Activated CD4-positive, alpha-beta T cell treated with anti-CD3 and anti-CD28 coated beads for 36 hours (primary cell): ENCODE data around the gene HTR5A. TPM values are rescaled to one million over a fixed set of nuclear protein-coding genes. Genes with fewer than 3 reads are reported as not detected.

Experiments
- ATAC-seq: fragments of 200-7000 bp; cut with Tn5 transposase; one replicate; pipeline ENCODE4 v1.10.0; 2021; ENCODE audit warnings: mild to moderate bottlenecking, moderate library complexity
- CTCF ChIA-PET: fragments of 350-600 bp; sonication (Branson Sonifier 250); formaldehyde crosslinking; loops from one replicate; lab custom pipeline; 2021; ENCODE audit warnings: antibody characterized with exemption; lab: Charles Lee
- POLR2A ChIA-PET: fragments of 350-600 bp; sonication (Branson Sonifier 250); formaldehyde crosslinking; loops from one replicate; lab custom pipeline; 2021; ENCODE audit warnings: antibody characterized with exemption, inconsistent platforms; lab: Charles Lee
- DNase-seq: peaks from one replicate; pipeline ENCODE4 v3.0.0-alpha.2; 2020
- H3K27ac Mint-ChIP-seq: one replicate; pipeline ENCODE4 v1.8.0; 2021; ENCODE audit warnings: mixed read lengths
- H3K27me3 Mint-ChIP-seq: one replicate; pipeline ENCODE4 v1.8.0; 2021; ENCODE audit warnings: mixed read lengths
- H3K36me3 Mint-ChIP-seq: one replicate; pipeline ENCODE4 v1.8.0; 2021; ENCODE audit warnings: low read depth, mixed read lengths
- H3K4me1 Mint-ChIP-seq: one replicate; pipeline ENCODE4 v1.8.0; 2021; ENCODE audit warnings: mixed read lengths
- H3K4me3 Mint-ChIP-seq: one replicate; pipeline ENCODE4 v1.8.0; 2021; ENCODE audit warnings: mild to moderate bottlenecking, moderate library complexity, mixed read lengths
- H3K9me3 Mint-ChIP-seq: one replicate; pipeline ENCODE4 v1.8.0; 2021; ENCODE audit warnings: low read depth, mixed read lengths
- intact Hi-C, 2 experiments: fragments of 100-400 bp; cut with DNase I in 1 of 2; cut with micrococcal nuclease in 1 of 2; formaldehyde crosslinking; loops; one replicate each; pipeline versions ENCODE4 v1.14.2 to v1.15.1; 2022 to 2024; cut with DNase I, micrococcal nuclease
- total RNA-seq, 2 experiments: library from RNA; stranded (reverse); gene quantifications; one replicate each; pipeline ENCODE4 v1.2.3, GENCODE V29; 2021

Gene HTR5A
- total RNA-seq, 2 experiments from 2014 or later: not detected

- intact Hi-C loops: no loop called here
- no peak for ATAC-seq
- no peak for DNase-seq
- no peaks in the 10 kb centered on the region for H3K4me1 Mint-ChIP-seq
- H3K27me3 Mint-ChIP-seq: peaks cover 17% of the 10 kb centered on the region
- H3K27ac Mint-ChIP-seq: no peak overlapping the region
- no peaks in the 10 kb centered on the region for H3K36me3 Mint-ChIP-seq
- POLR2A ChIA-PET: no interaction called here
- no peaks in the 10 kb centered on the region for H3K9me3 Mint-ChIP-seq
- CTCF ChIA-PET: interaction anchor here (0.7 kb wide), 1 partner anchor 31 kb away, joined by 3 read pairs; no protein-coding TSS in a partner anchor
- H3K4me3 Mint-ChIP-seq: no peak overlapping the region
Observed at GRCh38 chr7:155057076-155057475, 13.0 kb upstream of the HTR5A start.

GRCh38 chr7:155058896-155059295 lies 11.2 kb upstream of the HTR5A start:
- ChIA-PET CTCF (no interaction called here), POLR2A (no interaction called here)
- H3K27ac Mint-ChIP-seq: no peak overlapping the region
- H3K4me1 Mint-ChIP-seq: no peaks in the 10 kb centered on the region
- DNase-seq (no peak), ATAC-seq (no peak)
- no peak overlapping the region for H3K4me3 Mint-ChIP-seq
- intact Hi-C loops: no loop called here
- H3K27me3 Mint-ChIP-seq: peaks cover 18% of the 10 kb centered on the region
- H3K36me3 Mint-ChIP-seq: no peaks in the 10 kb centered on the region
- no peaks in the 10 kb centered on the region for H3K9me3 Mint-ChIP-seq

GRCh38 chr7:155059703-155060102 lies 10.4 kb upstream of the HTR5A start:
- Mint-ChIP-seq H3K27me3 (peaks cover 22% of the 10 kb centered on the region), H3K9me3 (no peaks in the 10 kb centered on the region), H3K4me3 (no peak overlapping the region), H3K36me3 (no peaks in the 10 kb centered on the region), H3K27ac (no peak overlapping the region), H3K4me1 (no peaks in the 10 kb centered on the region)
- DNase-seq (no peak), ATAC-seq (no peak)
- ChIA-PET CTCF (no interaction called here), POLR2A (no interaction called here)
- intact Hi-C loops: no loop called here

- DNase-seq: no peak
- Mint-ChIP-seq H3K4me3 (no peak overlapping the region), H3K4me1 (no peaks in the 10 kb centered on the region), H3K9me3 (no peaks in the 10 kb centered on the region), H3K27ac (no peak overlapping the region), H3K36me3 (no peaks in the 10 kb centered on the region), H3K27me3 (peaks cover 26% of the 10 kb centered on the region)
- no peak for ATAC-seq
- intact Hi-C loops: no loop called here
- CTCF ChIA-PET: interaction anchor here (0.6 kb wide), 1 partner anchor 283 kb away, joined by 3 read pairs; no protein-coding TSS in a partner anchor
- POLR2A ChIA-PET: no interaction called here
Observed at GRCh38 chr7:155062411-155062810, 7.7 kb upstream of the HTR5A start.

GRCh38 chr7:155064186-155064585 lies 5.9 kb upstream of the HTR5A start:
- DNase-seq: no peak
- ATAC-seq: no peak
- H3K4me3 Mint-ChIP-seq: no peak overlapping the region
- CTCF ChIA-PET: no interaction called here
- H3K9me3 Mint-ChIP-seq: no peaks in the 10 kb centered on the region
- POLR2A ChIA-PET: no interaction called here
- peaks cover 23% of the 10 kb centered on the region for H3K27me3 Mint-ChIP-seq
- H3K36me3 Mint-ChIP-seq: no peaks in the 10 kb centered on the region
- no peaks in the 10 kb centered on the region for H3K4me1 Mint-ChIP-seq
- intact Hi-C loops: no loop called here
- no peak overlapping the region for H3K27ac Mint-ChIP-seq

GRCh38 chr7:155066417-155066950 lies 3.6 kb upstream of the HTR5A start:
- intact Hi-C loops: no loop called here
- H3K27ac Mint-ChIP-seq: no peak overlapping the region
- CTCF ChIA-PET: interaction anchor here (0.6 kb wide), 1 partner anchor 71 kb away, joined by 3 read pairs; no protein-coding TSS in a partner anchor
- H3K36me3 Mint-ChIP-seq: no peaks in the 10 kb centered on the region
- DNase-seq (no peak), ATAC-seq (no peak)
- H3K27me3 Mint-ChIP-seq: peaks cover 24% of the 10 kb centered on the region
- H3K4me1 Mint-ChIP-seq: no peaks in the 10 kb centered on the region
- H3K9me3 Mint-ChIP-seq: no peaks in the 10 kb centered on the region
- POLR2A ChIA-PET: no interaction called here
- no peak overlapping the region for H3K4me3 Mint-ChIP-seq

- intact Hi-C loops: loop anchor here in 1 of 2 experiments (5.0 kb wide), 1 partner anchor 271 kb away; no protein-coding TSS in a partner anchor
- CTCF ChIA-PET: no interaction called here
- peaks cover 26% of the 10 kb centered on the region for H3K27me3 Mint-ChIP-seq
- H3K36me3 Mint-ChIP-seq: no peaks in the 10 kb centered on the region
- H3K4me1 Mint-ChIP-seq: no peaks in the 10 kb centered on the region
- DNase-seq (no peak), ATAC-seq (no peak)
- no peak overlapping the region for H3K27ac Mint-ChIP-seq
- no peaks in the 10 kb centered on the region for H3K9me3 Mint-ChIP-seq
- POLR2A ChIA-PET: no interaction called here
- no peak overlapping the region for H3K4me3 Mint-ChIP-seq
Observed at GRCh38 chr7:155071121-155071651, 1.1 kb downstream of the HTR5A start.

- no peak for DNase-seq
- H3K4me3 Mint-ChIP-seq: no peak overlapping the region
- no peaks in the 10 kb centered on the region for H3K36me3 Mint-ChIP-seq
- CTCF ChIA-PET: interaction anchor here (1.1 kb wide), 1 partner anchor 144 kb away, joined by 4 read pairs; no protein-coding TSS in a partner anchor
- H3K27ac Mint-ChIP-seq: no peak overlapping the region
- intact Hi-C loops: loop anchor here in 1 of 2 experiments (5.0 kb wide), 1 partner anchor 270 kb away; no protein-coding TSS in a partner anchor
- POLR2A ChIA-PET: no interaction called here
- H3K27me3 Mint-ChIP-seq: peaks cover 26% of the 10 kb centered on the region
- H3K9me3 Mint-ChIP-seq: no peaks in the 10 kb centered on the region
- no peak for ATAC-seq
- no peaks in the 10 kb centered on the region for H3K4me1 Mint-ChIP-seq
Observed at GRCh38 chr7:155071916-155072571, 1.9 kb downstream of the HTR5A start.

GRCh38 chr7:155073922-155074321 lies 3.8 kb downstream of the HTR5A start:
- no peak for ATAC-seq
- no peaks in the 10 kb centered on the region for H3K4me1 Mint-ChIP-seq
- ChIA-PET POLR2A (no interaction called here), CTCF (interaction anchor here (1.2 kb wide), 1 partner anchor 13 kb away, joined by 3 read pairs; no protein-coding TSS in a partner anchor)
- H3K9me3 Mint-ChIP-seq: no peaks in the 10 kb centered on the region
- H3K27ac Mint-ChIP-seq: no peak overlapping the region
- intact Hi-C loops: loop anchor here in 1 of 2 experiments (5.0 kb wide), 1 partner anchor 268 kb away; no protein-coding TSS in a partner anchor
- H3K4me3 Mint-ChIP-seq: no peak overlapping the region
- peaks cover 26% of the 10 kb centered on the region for H3K27me3 Mint-ChIP-seq
- no peaks in the 10 kb centered on the region for H3K36me3 Mint-ChIP-seq
- no peak for DNase-seq

- intact Hi-C loops: no loop called here
- CTCF ChIA-PET: interaction anchor here (0.6 kb wide), 1 partner anchor 449 kb away, joined by 3 read pairs; no protein-coding TSS in a partner anchor
- Mint-ChIP-seq H3K36me3 (no peaks in the 10 kb centered on the region), H3K27ac (no peak overlapping the region), H3K9me3 (no peaks in the 10 kb centered on the region), H3K27me3 (peaks cover 17% of the 10 kb centered on the region), H3K4me1 (no peaks in the 10 kb centered on the region), H3K4me3 (no peak overlapping the region)
- POLR2A ChIA-PET: no interaction called here
- DNase-seq (no peak), ATAC-seq (no peak)
Observed at GRCh38 chr7:155084021-155084420, 13.9 kb downstream of the HTR5A start.

- ChIA-PET POLR2A (no interaction called here), CTCF (no interaction called here)
- H3K4me1 Mint-ChIP-seq: no peaks in the 10 kb centered on the region
- H3K27ac Mint-ChIP-seq: no peak overlapping the region
- intact Hi-C loops: no loop called here
- ATAC-seq (no peak), DNase-seq (no peak)
- no peaks in the 10 kb centered on the region for H3K36me3 Mint-ChIP-seq
- no peak overlapping the region for H3K4me3 Mint-ChIP-seq
- H3K27me3 Mint-ChIP-seq: peaks cover 17% of the 10 kb centered on the region
- no peaks in the 10 kb centered on the region for H3K9me3 Mint-ChIP-seq
Observed at GRCh38 chr7:155084969-155085368, 14.8 kb downstream of the HTR5A start.

GRCh38 chr7:155090684-155091083 lies 20.6 kb downstream of the HTR5A start:
- H3K36me3 Mint-ChIP-seq: no peaks in the 10 kb centered on the region
- H3K27ac Mint-ChIP-seq: no peak overlapping the region
- ChIA-PET POLR2A (no interaction called here), CTCF (no interaction called here)
- H3K27me3 Mint-ChIP-seq: peaks cover 11% of the 10 kb centered on the region
- peaks cover 9% of the 10 kb centered on the region for H3K4me1 Mint-ChIP-seq
- intact Hi-C loops: no loop called here
- H3K9me3 Mint-ChIP-seq: peaks cover 2% of the 10 kb centered on the region
- peak; percentile 97 for ATAC-seq
- H3K4me3 Mint-ChIP-seq: no peak overlapping the region
- peak; percentile 58 for DNase-seq
